NCI-H2227 treated with DMSO at 0.1 percent for 48 hours (cell line): ENCODE data around the gene TOGARAM1.
A peak's percentile ranks its signal among the peaks of the same experiment; 100 is the strongest.
"Not testable (repeated sequence)": the region's sequence is repeated elsewhere in the genome, so short reads cannot be mapped to it uniquely, and the experiment has no call there.

Experiments used
- DNase-seq: peaks from one replicate; lab custom pipeline; 2025; lab: John Stamatoyannopoulos, UW

The TOGARAM1 gene

GRCh38 chr14:45044638-45045037 lies 82.6 kb downstream of the TOGARAM1 start:
- no peak for DNase-seq

GRCh38 chr14:45048385-45048784 lies 86.4 kb downstream of the TOGARAM1 start:
- no peak for DNase-seq

DNA sequence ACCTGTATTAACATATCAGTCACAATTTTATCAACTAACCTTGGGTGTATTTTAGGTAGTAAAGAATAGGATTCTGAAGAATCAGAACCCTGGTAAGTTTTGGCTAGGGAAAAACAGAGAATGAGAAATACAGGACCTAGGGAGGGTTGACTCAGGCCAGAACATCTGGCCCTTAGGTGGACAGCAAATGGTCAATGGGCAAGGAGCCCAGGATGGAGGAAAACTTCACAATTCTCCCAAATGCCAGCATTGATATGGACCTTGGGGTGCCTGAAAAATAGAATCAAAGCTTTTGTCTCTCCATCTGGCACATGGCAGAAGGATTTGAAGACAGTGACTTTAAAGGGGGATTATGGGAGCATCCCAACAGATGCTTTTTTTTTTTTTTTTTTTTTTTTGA lies 89.2 kb downstream of the TOGARAM1 start:
- DNase-seq, result no peak

DNA sequence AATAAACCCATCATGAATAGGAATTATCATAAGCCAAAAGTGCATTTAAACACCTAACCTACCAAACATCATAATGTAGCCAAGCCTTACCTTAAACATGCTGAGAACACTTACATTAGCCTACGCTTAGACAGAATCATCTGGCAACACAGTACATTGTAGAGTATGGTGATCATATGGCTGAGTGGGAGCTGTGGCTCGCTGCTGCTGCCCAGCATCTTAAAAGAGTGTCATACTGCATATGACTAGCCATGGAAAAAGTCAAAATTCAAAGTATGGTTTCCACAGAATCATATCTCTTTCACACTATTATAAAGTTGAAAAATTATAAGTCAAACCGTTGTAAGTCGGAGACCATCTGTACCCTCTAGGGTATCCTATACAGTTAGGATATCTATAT lies 89.9 kb downstream of the TOGARAM1 start:
- DNase-seq, result no peak

DNA sequence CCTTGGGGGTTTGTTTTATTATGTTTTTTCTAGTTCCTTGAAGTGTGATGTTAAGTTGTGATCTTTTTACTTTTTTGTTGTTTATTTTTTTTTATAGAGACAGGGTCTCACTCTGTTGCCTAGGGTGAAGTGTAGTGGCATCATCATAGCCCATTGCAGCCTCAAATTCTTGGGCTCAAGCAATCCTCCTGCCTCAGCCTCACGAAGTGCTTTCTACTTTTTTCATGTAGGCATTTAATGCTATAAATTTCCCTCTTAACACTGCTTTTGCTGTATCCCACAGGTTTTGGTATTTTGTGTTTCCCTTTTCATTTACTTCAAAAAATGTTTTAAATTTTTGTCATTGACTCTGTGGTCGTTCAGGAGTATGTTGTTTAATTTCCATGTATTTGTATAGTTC lies 95.4 kb downstream of the TOGARAM1 start:
- DNase-seq, result no peak

DNA sequence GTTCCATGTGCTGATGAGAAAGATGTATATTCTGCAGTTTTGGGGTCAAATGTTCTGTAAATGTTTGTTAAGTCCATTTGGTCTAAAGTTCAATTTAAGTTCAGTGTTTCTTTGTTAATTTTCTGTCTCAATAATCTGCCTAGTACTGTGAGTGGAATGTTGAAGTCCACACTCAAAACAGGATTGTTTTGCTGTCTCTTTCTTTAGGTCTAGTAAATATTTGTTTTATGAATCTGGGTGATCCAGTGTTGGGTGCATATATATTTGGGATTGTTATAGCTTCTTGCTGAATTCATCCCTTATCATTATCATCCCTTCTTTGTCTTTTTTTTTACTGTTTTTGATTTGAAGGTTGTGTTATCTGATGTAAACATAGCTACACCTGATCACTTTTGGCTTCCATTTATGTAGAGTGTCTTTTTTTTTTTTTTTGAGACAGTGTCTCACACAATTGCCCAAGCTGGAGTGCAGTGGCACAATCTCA lies 95.9 kb downstream of the TOGARAM1 start:
- DNase-seq, result no peak

DNA sequence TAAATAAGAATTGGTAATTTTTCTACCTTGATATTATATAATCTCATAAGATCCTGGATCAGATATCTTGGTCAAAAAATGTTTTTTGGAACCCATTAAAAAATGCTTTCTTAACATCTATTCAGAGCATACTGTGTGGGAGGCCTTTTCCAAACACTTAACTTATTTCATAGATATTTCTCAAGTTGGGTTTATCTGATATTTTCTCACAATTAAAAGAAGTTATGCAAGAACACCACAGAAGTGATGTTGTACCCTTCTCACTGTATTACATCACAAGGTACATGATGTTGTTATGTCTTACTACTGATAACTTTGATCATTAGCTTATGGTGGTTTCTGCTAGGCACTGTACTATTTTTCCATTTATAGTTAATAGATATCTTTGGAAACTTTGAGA lies 98.6 kb downstream of the TOGARAM1 start:
- DNase-seq, result no peak

DNA sequence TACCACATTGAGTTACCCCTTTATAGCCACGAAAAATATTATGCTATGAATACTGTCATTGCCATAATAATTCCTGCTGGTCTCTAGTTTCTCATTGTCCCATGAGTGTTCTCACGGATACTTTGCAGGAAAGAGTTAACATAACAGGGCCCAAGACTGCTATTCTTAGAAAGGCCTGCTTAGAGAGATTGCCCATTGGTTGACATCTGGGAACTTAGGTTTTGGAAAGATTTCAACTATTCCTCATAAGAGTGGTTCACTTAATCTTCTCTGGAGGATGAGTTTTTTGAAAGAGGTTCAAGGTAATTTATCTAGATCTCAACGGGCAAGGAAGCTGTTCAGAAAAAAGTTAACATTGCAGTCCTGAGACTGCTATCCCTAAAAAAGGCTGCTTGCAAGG lies 103.5 kb downstream of the TOGARAM1 start:
- no peak for DNase-seq

- no peak for DNase-seq
Observed at GRCh38 chr14:45065956-45066355, 104.0 kb downstream of the TOGARAM1 start.

DNA sequence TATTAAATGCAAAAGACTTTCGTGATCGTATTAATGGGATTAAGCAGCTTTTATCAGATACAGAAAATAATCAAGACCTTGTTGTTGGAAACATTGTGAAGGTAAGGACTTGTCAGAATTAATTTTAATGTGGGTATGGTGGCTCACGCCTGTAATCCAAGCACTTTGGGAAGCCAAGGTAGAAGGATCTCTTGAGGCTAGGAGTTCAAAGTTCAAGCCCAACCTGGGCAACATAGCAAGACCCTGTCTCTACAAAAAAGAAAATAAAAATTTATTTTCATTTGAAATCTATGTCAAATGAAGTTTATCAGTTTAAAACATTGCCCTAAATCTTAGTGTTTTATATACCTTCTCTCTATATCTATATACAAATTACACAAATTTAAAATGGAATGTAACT lies 104.7 kb downstream of the TOGARAM1 start:
- no peak for DNase-seq

- no peak for DNase-seq
Observed at GRCh38 chr14:45068396-45068795, 106.4 kb downstream of the TOGARAM1 start.

DNA sequence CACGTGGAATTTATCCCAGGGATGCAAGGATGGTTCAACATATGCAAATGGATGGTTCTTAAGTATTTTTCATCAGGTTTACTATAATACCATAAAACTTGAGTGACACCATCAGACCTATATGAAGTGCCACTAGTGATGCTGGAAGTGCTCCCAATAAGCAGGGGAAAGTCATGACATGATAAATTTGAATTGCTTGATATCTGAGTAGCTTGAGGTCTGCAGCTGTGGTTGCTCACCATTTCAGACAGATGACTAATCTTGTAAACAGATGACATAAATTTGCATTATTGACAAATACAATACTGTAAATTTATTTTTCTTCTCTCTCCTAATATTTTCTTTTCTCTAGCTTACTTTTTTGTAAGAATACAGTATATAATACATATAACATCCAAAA lies 108.2 kb downstream of the TOGARAM1 start:
- DNase-seq, result no peak

- no peak for DNase-seq
Observed at GRCh38 chr14:45072126-45072525, 110.1 kb downstream of the TOGARAM1 start.

- no peak for DNase-seq
Observed at GRCh38 chr14:45073231-45073879, 111.4 kb downstream of the TOGARAM1 start.

DNA sequence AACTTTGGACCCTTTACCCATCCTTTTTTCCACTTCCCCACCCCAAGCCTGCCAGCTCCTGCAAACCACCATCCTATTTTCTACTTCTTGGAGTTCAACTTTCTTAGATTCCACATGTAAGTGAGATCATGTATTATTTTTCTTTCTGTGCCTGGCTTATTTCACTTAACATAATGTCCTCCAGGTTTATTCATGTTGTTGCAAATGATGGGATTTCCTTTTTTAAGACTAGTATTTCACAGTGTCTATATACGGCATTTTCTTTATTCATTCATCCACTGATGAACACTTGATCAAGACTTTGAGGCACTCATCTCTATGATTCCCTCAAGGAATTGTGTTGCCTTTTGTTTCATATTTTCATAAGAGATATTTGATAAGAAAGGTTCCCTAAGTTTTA lies 116.3 kb downstream of the TOGARAM1 start:
- no peak for DNase-seq

DNA sequence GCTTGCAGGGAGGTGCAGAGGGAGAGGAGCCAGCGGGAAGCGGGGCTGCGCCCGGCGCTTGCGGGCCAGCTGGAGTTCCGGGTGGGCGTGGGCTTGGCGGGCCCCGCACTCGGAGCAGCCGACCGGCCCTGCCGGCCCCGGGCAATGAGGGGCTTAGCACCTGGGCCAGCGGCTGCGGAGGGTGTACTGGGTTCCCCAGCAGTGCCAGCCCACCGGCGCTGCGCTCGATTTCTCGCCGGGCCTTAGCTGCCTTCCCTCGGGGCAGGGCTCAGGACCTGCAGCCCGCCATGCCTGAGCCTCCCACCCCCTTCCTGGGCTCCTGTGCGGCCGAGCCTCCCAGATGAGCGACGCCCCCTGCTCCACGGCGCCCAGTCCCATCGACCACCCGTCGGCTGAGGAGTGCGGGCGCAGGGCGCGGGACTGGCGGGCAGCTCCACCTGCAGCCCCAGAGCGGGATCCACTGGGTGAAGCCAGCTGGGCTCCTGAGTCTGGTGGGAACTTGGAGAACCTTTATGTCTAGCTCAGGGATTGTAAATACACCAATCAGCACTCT lies 118.5 kb downstream of the TOGARAM1 start:
- not testable (repeated sequence) for DNase-seq

DNA sequence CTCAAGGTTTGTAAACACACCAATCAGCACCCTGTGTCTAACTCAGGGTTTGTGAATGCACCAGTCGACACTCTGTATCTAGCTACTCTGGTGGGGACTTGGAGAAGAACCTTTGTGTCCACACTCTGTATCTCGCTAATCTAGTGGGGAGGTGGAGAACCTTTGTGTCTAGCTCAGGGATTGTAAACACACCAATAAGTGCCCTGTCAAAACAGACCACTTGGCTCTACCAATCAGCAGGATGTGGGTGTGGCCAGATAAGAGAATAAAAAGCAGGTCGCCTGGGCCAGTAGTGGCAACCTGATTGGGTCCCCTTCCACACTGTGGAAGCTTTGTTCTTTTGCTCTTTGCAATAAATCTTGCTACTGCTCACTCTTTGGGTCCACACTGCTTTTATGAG lies 119.1 kb downstream of the TOGARAM1 start:
- DNase-seq, result not testable (repeated sequence)

DNA sequence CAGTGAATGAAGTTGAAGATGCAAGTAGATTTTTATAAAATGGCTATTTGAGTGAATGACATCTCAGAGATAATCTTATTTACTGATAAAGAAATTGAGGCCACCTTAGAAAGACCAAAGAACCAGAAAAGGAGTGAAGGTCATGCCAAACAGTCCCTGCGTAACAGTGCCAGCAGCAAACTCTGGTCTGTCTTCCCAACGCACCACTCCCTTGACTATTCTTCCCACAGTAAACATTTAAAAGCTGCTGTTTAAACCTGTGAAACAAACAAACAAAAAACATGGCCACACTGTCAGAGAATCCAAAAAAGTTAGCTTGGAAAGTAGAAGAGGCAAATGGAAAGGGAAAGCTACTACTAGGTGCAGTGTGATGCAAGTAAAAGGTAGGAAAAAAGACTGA lies 120.4 kb downstream of the TOGARAM1 start:
- DNase-seq, result no peak

DNA sequence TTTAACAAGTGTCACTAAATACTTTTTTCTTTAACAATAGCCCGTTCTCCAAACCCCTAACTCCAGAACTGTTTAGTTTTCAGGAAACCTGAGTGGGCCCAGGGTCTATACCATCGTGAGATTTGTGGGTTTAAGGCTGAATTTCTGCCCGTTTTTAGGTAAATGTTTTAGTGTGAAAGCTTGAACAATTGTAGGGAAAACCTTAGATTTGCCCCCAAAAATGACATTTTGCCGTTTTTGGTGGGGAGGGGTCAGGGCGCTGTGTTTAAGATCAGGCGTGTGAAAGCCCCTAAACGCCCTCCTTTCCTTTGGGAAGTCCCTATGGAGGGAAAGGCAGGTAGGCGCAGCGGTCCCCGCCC lies 121.6 kb downstream of the TOGARAM1 start:
- DNase-seq, result no peak

DNA sequence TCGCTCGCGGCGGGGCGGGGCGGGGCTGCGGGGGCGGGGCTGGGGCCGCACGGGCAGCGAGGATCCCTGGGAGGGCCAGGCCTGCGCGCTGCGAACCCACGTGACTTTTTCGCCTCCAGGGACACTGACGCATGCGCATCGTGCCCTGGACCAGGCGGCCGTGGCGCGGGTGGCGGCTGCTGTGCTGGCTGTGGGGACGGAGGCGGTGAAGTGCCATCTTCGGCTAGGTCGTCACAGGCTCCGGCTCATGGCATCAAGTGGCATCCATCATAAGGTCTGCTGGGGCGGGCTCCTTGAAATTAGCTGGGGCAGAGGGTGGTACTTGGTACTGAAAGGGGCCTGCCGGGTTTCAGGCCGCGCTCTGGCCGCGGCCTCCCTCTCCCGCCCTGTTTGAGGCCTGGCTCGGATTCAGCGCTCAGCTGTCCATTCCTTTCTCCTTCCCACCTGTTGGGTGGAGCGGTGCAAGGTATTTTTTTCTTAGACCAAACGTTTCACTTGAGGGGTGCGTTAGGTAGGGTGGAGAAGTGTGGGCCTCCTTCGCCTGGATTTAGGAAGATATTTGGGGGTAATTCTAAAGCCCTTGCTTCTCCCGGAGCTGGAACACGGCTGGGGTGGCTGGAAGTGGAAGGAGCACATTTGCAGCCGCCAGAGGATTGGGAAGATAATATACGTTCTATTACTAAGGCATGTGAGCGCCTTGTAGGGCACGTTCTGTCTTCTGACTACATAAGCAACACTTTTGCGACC lies 122.2 kb downstream of the TOGARAM1 start, which contains the start of gene PRPF39:
PRPF39 (plus strand) TSS at position 141 of the 747 bp plus-strand sequence. CDS start 11,124 bp downstream, outside the sequence.
- DNase-seq, result peak; percentile 82

DNA sequence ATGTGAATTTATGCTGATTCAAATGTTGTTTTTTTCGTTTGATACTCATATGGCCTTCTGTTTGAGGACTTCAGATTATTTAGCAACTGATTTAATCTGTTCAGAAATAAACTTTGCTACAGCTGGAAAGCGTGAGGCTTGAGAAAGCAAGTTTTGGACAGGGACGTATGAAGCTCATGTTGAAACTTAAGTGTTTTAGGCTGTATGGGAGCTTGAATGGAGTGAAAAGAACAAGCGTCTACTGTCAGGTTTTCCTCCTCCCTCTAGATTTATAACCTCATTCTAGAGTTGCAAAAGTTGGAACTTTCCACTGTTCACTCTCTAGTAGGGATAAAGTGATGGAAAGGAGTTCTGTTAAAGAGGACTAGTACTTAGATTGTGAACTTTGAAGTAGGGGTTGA lies 123.0 kb downstream of the TOGARAM1 start:
- no peak for DNase-seq

GRCh38 chr14:45089813-45090212 lies 127.8 kb downstream of the TOGARAM1 start:
- DNase-seq, result no peak

DNA sequence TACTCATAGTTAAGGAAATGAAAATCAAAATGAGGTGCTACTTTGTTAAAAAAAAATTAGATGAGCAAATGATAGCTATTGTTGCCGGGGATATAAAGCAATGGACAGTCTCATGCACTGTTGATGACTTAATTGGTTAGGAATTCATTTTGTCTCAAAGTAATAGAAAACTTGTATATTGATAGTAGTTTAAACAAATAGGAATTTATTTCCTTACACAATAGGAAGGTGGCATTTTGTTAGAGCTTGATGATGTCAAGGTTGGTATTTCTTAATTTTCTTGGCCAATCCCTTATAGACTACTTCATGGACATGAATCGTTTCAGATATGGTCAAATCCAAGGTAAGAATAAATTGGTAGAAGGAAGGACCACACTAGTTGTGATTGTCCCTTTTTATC lies 129.7 kb downstream of the TOGARAM1 start:
- DNase-seq, result no peak
